Bronchial epithelial cell (primary cell): ENCODE measurements around the gene MRPL28. TPM values are rescaled to one million over a fixed set of nuclear protein-coding genes. Genes with fewer than 3 reads are reported as not detected.
"Not testable (repeated sequence)": the region's sequence is repeated elsewhere in the genome, so short reads cannot be mapped to it uniquely, and the experiment has no call there.

Experiments
- DNase-seq: peaks from one replicate; pipeline ENCODE4 v3.0.0-alpha.2; 2010; ENCODE audit warnings: low read depth
- FAIRE-seq: peaks from 2 replicates; lab custom pipeline; 2011; peaks lifted over from hg19 to GRCh38; lab: Jason Lieb, UNC
- H3K27me3 ChIP-seq: 2 replicates; pipeline ENCODE4 v1.5.1; 2011; ENCODE audit warnings: low read length; ENCODE audit not compliant: control insufficient read depth, insufficient read depth
- H3K36me3 ChIP-seq: 2 replicates; pipeline ENCODE4 v1.5.1; 2011; ENCODE audit warnings: low read length; ENCODE audit not compliant: control insufficient read depth, insufficient read depth
- H3K4me3 ChIP-seq: 2 replicates; pipeline ENCODE4 v1.5.1; 2011; ENCODE audit warnings: mild to moderate bottlenecking, low read depth, low read length, control low read depth
- total RNA-seq: library from RNA; depleted of rRNA; stranded (reverse); fragments of >200 nt; gene quantifications from 2 replicates; pipeline ENCODE4 v1.2.1, GENCODE V29; 2014
- TF ChIP-seq, protein P1 (sequence below): IDR thresholded peaks from 2 replicates; pipeline ENCODE4 v1.5.1; 2011; ENCODE audit warnings: mild to moderate bottlenecking, moderate library complexity, low read length, control low read depth, inconsistent platforms; ENCODE audit not compliant: insufficient read depth, severe bottlenecking

The MRPL28 gene
- total RNA-seq, 1 donor from 2014 or later, result 113 TPM

DNA sequence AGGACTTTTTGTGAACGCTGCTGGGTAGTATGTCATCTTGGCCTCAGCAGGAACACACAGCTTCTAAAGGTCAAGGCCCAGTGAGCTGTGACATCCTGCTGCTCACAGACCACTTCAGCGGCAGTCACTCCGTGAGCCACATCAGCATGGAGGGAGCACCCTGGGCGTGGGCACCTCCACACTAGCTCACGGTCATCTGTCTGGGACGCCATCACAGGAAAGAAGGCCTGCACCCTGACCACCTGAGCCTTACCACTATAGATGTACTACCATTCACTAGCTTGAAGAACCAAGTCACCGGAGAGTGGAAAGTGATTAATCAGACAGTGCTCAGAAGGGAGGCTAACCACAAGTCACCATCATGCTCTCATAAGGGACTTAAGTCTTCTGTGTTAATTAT, 21.1 kb downstream of the MRPL28 start:
- TF ChIP-seq, protein P1, sequence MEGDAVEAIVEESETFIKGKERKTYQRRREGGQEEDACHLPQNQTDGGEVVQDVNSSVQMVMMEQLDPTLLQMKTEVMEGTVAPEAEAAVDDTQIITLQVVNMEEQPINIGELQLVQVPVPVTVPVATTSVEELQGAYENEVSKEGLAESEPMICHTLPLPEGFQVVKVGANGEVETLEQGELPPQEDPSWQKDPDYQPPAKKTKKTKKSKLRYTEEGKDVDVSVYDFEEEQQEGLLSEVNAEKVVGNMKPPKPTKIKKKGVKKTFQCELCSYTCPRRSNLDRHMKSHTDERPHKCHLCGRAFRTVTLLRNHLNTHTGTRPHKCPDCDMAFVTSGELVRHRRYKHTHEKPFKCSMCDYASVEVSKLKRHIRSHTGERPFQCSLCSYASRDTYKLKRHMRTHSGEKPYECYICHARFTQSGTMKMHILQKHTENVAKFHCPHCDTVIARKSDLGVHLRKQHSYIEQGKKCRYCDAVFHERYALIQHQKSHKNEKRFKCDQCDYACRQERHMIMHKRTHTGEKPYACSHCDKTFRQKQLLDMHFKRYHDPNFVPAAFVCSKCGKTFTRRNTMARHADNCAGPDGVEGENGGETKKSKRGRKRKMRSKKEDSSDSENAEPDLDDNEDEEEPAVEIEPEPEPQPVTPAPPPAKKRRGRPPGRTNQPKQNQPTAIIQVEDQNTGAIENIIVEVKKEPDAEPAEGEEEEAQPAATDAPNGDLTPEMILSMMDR, result no peak
- H3K27me3 ChIP-seq, result no peaks in the 10 kb centered on the region
- DNase-seq (no peak), FAIRE-seq (no peak)
- H3K36me3 ChIP-seq, result peaks cover 10% of the 10 kb centered on the region
- no peak overlapping the region for H3K4me3 ChIP-seq

DNA sequence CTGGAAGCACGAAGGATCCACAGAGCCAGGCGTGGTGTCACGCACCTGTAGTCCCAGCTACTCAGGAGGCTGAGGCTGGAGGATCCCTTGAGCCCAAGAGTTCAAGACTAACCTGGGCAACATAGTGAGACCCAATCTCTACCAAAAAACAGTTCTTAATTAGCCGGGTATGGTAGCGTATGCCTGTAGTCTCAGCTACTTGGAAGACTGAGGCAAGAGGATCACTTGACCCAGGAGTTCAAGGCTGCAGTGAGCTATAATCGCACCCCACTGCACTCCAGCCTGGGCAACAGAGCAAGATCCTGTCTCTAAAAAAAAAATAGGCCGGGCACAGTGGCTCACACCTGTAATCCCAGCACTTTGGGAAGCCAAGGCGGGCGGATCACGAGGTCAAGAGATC, 21.8 kb downstream of the MRPL28 start:
- not testable (repeated sequence) for H3K4me3 ChIP-seq, H3K27me3 ChIP-seq, FAIRE-seq, DNase-seq
- peaks cover 10% of the 10 kb centered on the region for H3K36me3 ChIP-seq

- H3K4me3 ChIP-seq, result no peak overlapping the region
- DNase-seq, result peak; percentile 30
- TF ChIP-seq, protein P1, result no peak
- H3K27me3 ChIP-seq, result no peaks in the 10 kb centered on the region
- H3K36me3 ChIP-seq, result peaks cover 15% of the 10 kb centered on the region
- no peak for FAIRE-seq
Observed at GRCh38 chr16:347203-347602, 23.1 kb downstream of the MRPL28 start.

DNA sequence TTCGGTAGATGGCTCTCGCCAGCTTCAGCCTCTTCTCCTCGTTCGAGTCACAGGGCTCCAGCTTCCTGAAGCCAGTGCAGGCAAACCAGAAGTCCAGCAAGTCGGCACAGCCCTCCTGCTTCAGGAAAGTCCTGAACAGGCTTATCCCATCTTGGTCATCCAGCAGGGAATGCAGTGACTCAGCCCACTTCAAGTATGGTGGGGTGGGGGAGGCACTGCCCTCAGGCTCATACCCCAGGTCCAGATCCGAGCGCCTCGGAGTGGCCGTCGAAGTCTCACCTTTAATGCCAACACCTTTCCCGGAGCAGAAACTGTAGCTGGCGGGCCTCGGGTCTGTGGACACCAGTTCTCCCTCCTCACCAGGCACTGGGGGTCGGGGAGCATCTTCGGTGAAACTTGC, 23.8 kb downstream of the MRPL28 start:
- H3K4me3 ChIP-seq, result no peak overlapping the region
- H3K27me3 ChIP-seq, result no peaks in the 10 kb centered on the region
- peak; percentile 92 for DNase-seq
- peaks cover 15% of the 10 kb centered on the region for H3K36me3 ChIP-seq
- no peak for FAIRE-seq
- TF ChIP-seq, protein P1, result no peak

DNA sequence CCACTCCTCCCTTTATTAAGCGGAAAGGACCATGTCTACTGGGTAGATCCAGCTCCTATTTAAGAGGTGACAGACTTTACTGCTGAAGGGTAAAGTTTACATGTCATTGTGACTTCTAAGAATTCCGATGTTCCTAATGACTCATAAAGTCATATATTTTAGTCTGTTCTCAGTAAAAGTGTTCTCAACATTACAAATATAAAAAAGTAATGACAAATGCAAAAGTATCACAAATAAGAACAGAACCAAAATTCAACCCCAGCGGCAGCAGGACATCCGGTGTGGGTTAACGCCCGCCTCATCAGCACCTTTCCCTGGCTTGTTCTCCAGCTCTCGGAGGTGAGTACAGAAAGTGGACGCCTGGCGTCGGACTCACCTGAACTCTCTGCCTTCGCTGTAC, 24.6 kb downstream of the MRPL28 start:
- Histone ChIP-seq H3K36me3 (peaks cover 15% of the 10 kb centered on the region), H3K27me3 (no peaks in the 10 kb centered on the region), H3K4me3 (no peak overlapping the region)
- TF ChIP-seq, protein P1, result no peak
- FAIRE-seq, result no peak
- DNase-seq, result no peak

GRCh38 chr16:342455-343213, 27.7 kb downstream of the MRPL28 start:
- DNase-seq, result no peak
- peaks cover 15% of the 10 kb centered on the region for H3K36me3 ChIP-seq
- TF ChIP-seq, protein P1, result no peak
- no peak for FAIRE-seq
- H3K4me3 ChIP-seq, result no peak overlapping the region
- no peaks in the 10 kb centered on the region for H3K27me3 ChIP-seq

DNA sequence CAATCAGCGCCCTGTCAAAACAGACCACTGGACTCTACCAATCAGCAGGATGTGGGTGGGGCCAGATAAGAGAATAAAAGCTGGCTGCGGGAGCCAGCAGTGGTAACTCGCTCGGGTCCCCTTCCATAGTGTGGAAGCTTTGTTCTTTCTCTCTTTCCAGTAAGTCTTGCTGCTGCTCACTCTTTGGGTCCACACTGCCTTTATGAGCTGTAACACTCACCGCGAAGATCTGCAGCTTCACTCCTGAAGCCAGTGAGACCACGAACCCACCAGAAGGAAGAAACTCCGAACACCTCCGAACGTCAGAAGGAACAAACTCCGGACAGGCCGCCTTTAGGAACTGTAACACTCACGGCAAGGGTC, 28.4 kb downstream of the MRPL28 start:
- DNase-seq, H3K27me3 ChIP-seq, FAIRE-seq, H3K4me3 ChIP-seq: not testable (repeated sequence)
- peaks cover 15% of the 10 kb centered on the region for H3K36me3 ChIP-seq

- H3K36me3 ChIP-seq, result peaks cover 15% of the 10 kb centered on the region
- FAIRE-seq, H3K27me3 ChIP-seq, H3K4me3 ChIP-seq, DNase-seq: not testable (repeated sequence)
Observed at GRCh38 chr16:341095-341973, 29.0 kb downstream of the MRPL28 start.
